GM12872 (cell line): ENCODE data around the gene TPSG1.

Source experiments
- CTCF ChIP-seq: IDR thresholded peaks from 3 replicates; pipeline ENCODE4 v1.5.1; 2011; ENCODE audit warnings: low read depth, mild to moderate bottlenecking, low read length, moderate library complexity; ENCODE audit not compliant: insufficient read depth

Gene TPSG1

GRCh38 chr16:1225051-1225451 lies at the start of gene TPSG1:
TPSG1 (minus strand) TSS chr16:1225268; CDS start chr16:1225252, 16 bp downstream.
- TF ChIP-seq CTCF, result no peak

GRCh38 chr16:1274767-1275166 lies 49.7 kb upstream of the TPSG1 start:
- no peak for TF ChIP-seq CTCF

GRCh38 chr16:1273816-1274215 lies 48.7 kb upstream of the TPSG1 start:
- TF ChIP-seq CTCF, result no peak

GRCh38 chr16:1272453-1273198 lies 47.6 kb upstream of the TPSG1 start:
- no peak for TF ChIP-seq CTCF

GRCh38 chr16:1271380-1271723 lies 46.3 kb upstream of the TPSG1 start:
- TF ChIP-seq CTCF, result no peak

- no peak for TF ChIP-seq CTCF
These were observed 40.8 kb upstream of the TPSG1 start for GRCh38 chr16:1265826-1266225.

- TF ChIP-seq CTCF, result no peak
These were observed 40.1 kb upstream of the TPSG1 start for GRCh38 chr16:1265090-1265630.
